Inflammatory macrophage treated with lipopolysaccharide for 1 hour (primary cell): ENCODE results near the gene KIRREL3.

ENCODE experiments used
- DNase-seq, 2 donors: peaks; one replicate each; pipeline ENCODE4 v3.0.0-alpha.2; 2020 to 2022

Gene KIRREL3

GRCh38 chr11:127000291-127000968, at the start of gene KIRREL3:
Gene KIRREL3 (minus strand): TSS chr11:127000770.
- no peak for DNase-seq

GRCh38 chr11:127050186-127050585, 49.6 kb upstream of the KIRREL3 start:
- DNase-seq: no peak

- DNase-seq: no peak
Measured at GRCh38 chr11:127049486-127049885, 48.9 kb upstream of the KIRREL3 start.

GRCh38 chr11:127044535-127044934, 44.0 kb upstream of the KIRREL3 start:
- DNase-seq: no peak

- DNase-seq: no peak
Measured at GRCh38 chr11:127042445-127042844, 41.9 kb upstream of the KIRREL3 start.

GRCh38 chr11:127039591-127039990, 39.0 kb upstream of the KIRREL3 start:
- DNase-seq: no peak

- DNase-seq: no peak
Measured at GRCh38 chr11:127037596-127037995, 37.0 kb upstream of the KIRREL3 start.

GRCh38 chr11:127037001-127037400, 36.4 kb upstream of the KIRREL3 start:
- DNase-seq: no peak

GRCh38 chr11:127035824-127036223, 35.3 kb upstream of the KIRREL3 start:
- DNase-seq: no peak

- DNase-seq: no peak
Measured at GRCh38 chr11:127034973-127035372, 34.4 kb upstream of the KIRREL3 start.

- no peak for DNase-seq
Measured at GRCh38 chr11:127028648-127029047, 28.1 kb upstream of the KIRREL3 start.

- DNase-seq: no peak
Measured at GRCh38 chr11:127027789-127028188, 27.2 kb upstream of the KIRREL3 start.

- no peak for DNase-seq
Measured at GRCh38 chr11:127027000-127027399, 26.4 kb upstream of the KIRREL3 start.

- no peak for DNase-seq
Measured at GRCh38 chr11:127023991-127024390, 23.4 kb upstream of the KIRREL3 start.

GRCh38 chr11:127018683-127019279, 18.2 kb upstream of the KIRREL3 start:
- DNase-seq: no peak

- DNase-seq: no peak
Measured at GRCh38 chr11:127017482-127017881, 16.9 kb upstream of the KIRREL3 start.

GRCh38 chr11:127013550-127013949, 13.0 kb upstream of the KIRREL3 start:
- no peak for DNase-seq

- DNase-seq: no peak
Measured at GRCh38 chr11:127006311-127006710, 5.7 kb upstream of the KIRREL3 start.

GRCh38 chr11:127003260-127003981, 2.9 kb upstream of the KIRREL3 start:
- no peak for DNase-seq

- DNase-seq: no peak
Measured at GRCh38 chr11:127002669-127003259, 2.2 kb upstream of the KIRREL3 start.

- no peak for DNase-seq
Measured at GRCh38 chr11:127000981-127001380, 411 bp upstream of the KIRREL3 start.

- no peak for DNase-seq
Measured at GRCh38 chr11:126999366-126999765, 1.2 kb downstream of the KIRREL3 start.

GRCh38 chr11:126997641-126998040, 2.9 kb downstream of the KIRREL3 start:
- DNase-seq: no peak

- no peak for DNase-seq
Measured at GRCh38 chr11:126997196-126997595, 3.4 kb downstream of the KIRREL3 start.
